Osteocyte (in vitro differentiated cells): ENCODE results near the gene HTR3A. TPM values are rescaled to one million over a fixed set of nuclear protein-coding genes. Genes with fewer than 3 reads are reported as not detected.

ENCODE experiments used
- DNase-seq: peaks from one replicate; pipeline ENCODE4 v3.0.0; 2021; ENCODE audit warnings: mixed read lengths; ENCODE audit not compliant: unreplicated experiment; ENCODE audit errors: extremely low spot score
- H3K27ac Mint-ChIP-seq: one replicate; pipeline ENCODE4 v1.8.0; 2021; ENCODE audit warnings: mild to moderate bottlenecking, mixed read lengths; ENCODE audit not compliant: unreplicated experiment
- H3K27me3 Mint-ChIP-seq: one replicate; pipeline ENCODE4 v1.8.0; 2021; ENCODE audit warnings: mixed read lengths; ENCODE audit not compliant: unreplicated experiment
- H3K36me3 Mint-ChIP-seq: one replicate; pipeline ENCODE4 v1.8.0; 2021; ENCODE audit warnings: mixed read lengths; ENCODE audit not compliant: unreplicated experiment
- H3K4me1 Mint-ChIP-seq: one replicate; pipeline ENCODE4 v1.8.0; 2021; ENCODE audit warnings: mixed read lengths; ENCODE audit not compliant: unreplicated experiment
- H3K4me3 Mint-ChIP-seq: one replicate; pipeline ENCODE4 v1.8.0; 2021; ENCODE audit warnings: mild to moderate bottlenecking, moderate library complexity, mixed read lengths; ENCODE audit not compliant: unreplicated experiment
- H3K9me3 Mint-ChIP-seq: one replicate; pipeline ENCODE4 v1.8.0; 2021; ENCODE audit warnings: mixed read lengths; ENCODE audit not compliant: unreplicated experiment
- total RNA-seq: library from RNA; stranded (reverse); gene quantifications from 2 replicates; pipeline ENCODE4 v1.2.1, GENCODE V29; 2021
- TF ChIP-seq, protein P1 (sequence below): fragments of 200-600 bp; sonication (generic); IDR thresholded peaks from 2 replicates; pipeline ENCODE4 v1.5.0; 2021; ENCODE audit warnings: antibody characterized with exemption, mild to moderate bottlenecking, moderate library complexity

Gene HTR3A
- total RNA-seq, 1 donor from 2014 or later, result not detected

GRCh38 chr11:113956986-113957385 lies 17.9 kb upstream of the HTR3A start:
- H3K27ac Mint-ChIP-seq, result no peak overlapping the region
- peaks cover 47% of the 10 kb centered on the region for H3K27me3 Mint-ChIP-seq
- H3K9me3 Mint-ChIP-seq, result no peaks in the 10 kb centered on the region
- TF ChIP-seq, protein P1, sequence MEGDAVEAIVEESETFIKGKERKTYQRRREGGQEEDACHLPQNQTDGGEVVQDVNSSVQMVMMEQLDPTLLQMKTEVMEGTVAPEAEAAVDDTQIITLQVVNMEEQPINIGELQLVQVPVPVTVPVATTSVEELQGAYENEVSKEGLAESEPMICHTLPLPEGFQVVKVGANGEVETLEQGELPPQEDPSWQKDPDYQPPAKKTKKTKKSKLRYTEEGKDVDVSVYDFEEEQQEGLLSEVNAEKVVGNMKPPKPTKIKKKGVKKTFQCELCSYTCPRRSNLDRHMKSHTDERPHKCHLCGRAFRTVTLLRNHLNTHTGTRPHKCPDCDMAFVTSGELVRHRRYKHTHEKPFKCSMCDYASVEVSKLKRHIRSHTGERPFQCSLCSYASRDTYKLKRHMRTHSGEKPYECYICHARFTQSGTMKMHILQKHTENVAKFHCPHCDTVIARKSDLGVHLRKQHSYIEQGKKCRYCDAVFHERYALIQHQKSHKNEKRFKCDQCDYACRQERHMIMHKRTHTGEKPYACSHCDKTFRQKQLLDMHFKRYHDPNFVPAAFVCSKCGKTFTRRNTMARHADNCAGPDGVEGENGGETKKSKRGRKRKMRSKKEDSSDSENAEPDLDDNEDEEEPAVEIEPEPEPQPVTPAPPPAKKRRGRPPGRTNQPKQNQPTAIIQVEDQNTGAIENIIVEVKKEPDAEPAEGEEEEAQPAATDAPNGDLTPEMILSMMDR, result no peak
- no peak overlapping the region for H3K4me3 Mint-ChIP-seq
- H3K36me3 Mint-ChIP-seq, result no peaks in the 10 kb centered on the region
- H3K4me1 Mint-ChIP-seq, result no peaks in the 10 kb centered on the region
- DNase-seq, result no peak

- no peaks in the 10 kb centered on the region for H3K9me3 Mint-ChIP-seq
- H3K36me3 Mint-ChIP-seq, result no peaks in the 10 kb centered on the region
- peaks cover 31% of the 10 kb centered on the region for H3K27me3 Mint-ChIP-seq
- H3K4me3 Mint-ChIP-seq, result no peak overlapping the region
- no peaks in the 10 kb centered on the region for H3K4me1 Mint-ChIP-seq
- no peak for DNase-seq
- H3K27ac Mint-ChIP-seq, result no peak overlapping the region
- TF ChIP-seq, protein P1, result no peak
Measured at GRCh38 chr11:113960702-113961330, 14.1 kb upstream of the HTR3A start.

DNA sequence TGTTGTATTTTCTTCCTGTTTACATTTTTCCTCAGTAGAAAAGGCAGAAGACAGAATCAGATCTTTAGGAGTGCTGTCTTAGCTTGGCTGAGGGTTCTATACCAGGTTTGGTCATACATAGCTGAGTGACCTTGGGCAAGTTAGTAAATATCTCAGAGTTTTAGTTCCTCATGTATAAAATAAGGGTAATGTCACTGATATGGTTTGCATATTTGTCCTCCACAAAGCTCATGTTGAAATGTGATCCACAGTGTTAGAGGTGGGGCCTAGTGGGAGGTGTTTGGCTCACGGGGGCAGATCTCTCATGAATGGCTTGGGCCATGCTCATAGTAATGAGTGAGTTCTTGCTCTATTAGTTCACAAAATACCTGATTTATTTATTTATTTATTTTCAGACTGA lies 7.5 kb upstream of the HTR3A start:
- H3K36me3 Mint-ChIP-seq, result no peaks in the 10 kb centered on the region

DNA sequence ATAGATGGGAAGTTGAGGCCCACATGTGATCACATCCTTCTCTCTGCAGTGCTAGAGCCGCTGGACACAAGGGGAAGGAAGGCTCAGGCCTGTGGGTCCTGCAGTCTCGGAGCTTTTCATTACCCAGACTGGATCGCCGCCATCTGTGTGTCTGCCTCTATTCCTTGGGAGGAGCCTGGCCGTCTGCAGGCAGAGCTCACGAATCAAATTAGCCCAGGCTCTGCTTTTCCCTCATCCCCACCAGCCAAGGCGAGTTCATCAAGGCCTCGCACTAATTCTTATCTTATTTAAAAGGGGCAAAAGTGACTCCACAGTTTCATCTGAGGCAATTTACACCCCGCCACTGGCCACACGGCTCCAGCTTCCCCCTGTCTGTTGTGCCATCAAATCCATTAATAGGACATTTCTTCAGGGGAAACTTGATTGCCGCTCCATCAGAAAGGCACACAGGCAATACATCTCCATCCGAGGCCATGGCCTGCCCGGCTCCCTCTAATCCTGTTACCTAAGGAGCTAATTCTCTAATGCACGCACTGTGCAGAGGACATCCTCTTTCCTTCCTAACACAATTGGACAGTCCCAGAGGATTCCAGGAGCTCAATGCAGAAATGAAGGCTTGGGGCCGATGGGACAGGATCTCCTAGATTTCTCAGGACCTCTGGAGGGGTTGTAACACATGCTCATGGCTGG lies 3.3 kb upstream of the HTR3A start:
- Mint-ChIP-seq H3K9me3 (no peaks in the 10 kb centered on the region), H3K36me3 (no peaks in the 10 kb centered on the region), H3K4me1 (no peaks in the 10 kb centered on the region), H3K27ac (no peak overlapping the region), H3K4me3 (no peak overlapping the region), H3K27me3 (peaks cover 18% of the 10 kb centered on the region)
- DNase-seq, result no peak
- TF ChIP-seq, protein P1, result no peak

More for the DNA sequence above, 7.5 kb upstream of the HTR3A start:
- H3K9me3 Mint-ChIP-seq, result no peaks in the 10 kb centered on the region
- H3K4me3 Mint-ChIP-seq, result no peak overlapping the region
- H3K4me1 Mint-ChIP-seq, result no peaks in the 10 kb centered on the region
- TF ChIP-seq, protein P1, result no peak
- peaks cover 3% of the 10 kb centered on the region for H3K27me3 Mint-ChIP-seq
- no peak for DNase-seq
- H3K27ac Mint-ChIP-seq, result no peak overlapping the region

DNA sequence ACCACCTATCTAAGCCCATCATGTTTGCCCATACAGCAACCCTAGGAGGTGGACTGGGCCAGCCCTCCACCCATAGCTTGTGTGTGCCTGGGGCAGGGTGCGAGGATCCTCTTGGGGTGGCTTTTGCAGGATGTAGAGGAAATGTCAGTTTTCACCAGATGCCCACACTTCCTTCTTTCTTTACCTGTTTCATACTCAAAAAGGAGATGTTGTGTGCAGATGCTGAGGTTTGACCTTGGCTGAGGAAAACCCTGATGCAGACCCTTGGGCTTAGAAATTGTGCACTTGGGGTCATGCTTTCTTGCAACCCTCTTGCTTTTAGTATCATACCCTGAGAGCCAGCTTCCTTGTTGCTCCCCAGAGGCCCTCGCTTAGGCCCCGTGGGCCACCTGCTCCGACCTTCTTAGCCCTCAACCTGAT lies 2.2 kb downstream of the HTR3A start:
- no peaks in the 10 kb centered on the region for H3K9me3 Mint-ChIP-seq
- no peak for DNase-seq
- TF ChIP-seq, protein P1, result no peak
- H3K4me3 Mint-ChIP-seq, result no peak overlapping the region
- peaks cover 25% of the 10 kb centered on the region for H3K27me3 Mint-ChIP-seq
- no peaks in the 10 kb centered on the region for H3K36me3 Mint-ChIP-seq
- H3K27ac Mint-ChIP-seq, result no peak overlapping the region
- no peaks in the 10 kb centered on the region for H3K4me1 Mint-ChIP-seq
